ENCODE results near the gene KRT79. TPM values are rescaled to one million over a fixed set of nuclear protein-coding genes. Genes with fewer than 3 reads are reported as not detected.

Gene KRT79
- total RNA-seq, 4 donors from 2014 or later = 1.8 TPM; not detected in 3

DNA sequence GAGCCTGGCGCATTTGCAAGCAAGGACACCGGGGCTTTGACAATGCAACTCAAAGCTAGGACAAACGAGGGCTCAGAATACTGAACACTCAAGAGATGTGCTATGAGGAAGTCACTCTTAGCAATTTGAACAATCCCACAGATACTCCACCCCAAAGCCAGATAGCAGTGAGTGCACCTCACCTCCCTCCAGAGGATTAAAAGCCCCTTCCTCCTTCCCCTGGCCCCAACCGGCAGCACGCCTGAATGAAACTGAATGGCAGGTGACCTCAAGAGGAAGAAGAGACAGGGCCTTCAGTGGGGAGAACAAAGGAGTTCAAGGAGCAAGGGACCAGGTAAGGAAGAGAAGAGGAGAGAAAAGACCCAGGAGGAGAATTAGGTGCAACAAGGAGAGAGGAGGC, 16.6 kb upstream of the KRT79 start:
- Histone ChIP-seq H3K4me3 (no peak overlapping the region), H3K9me3 (no peaks in the 10 kb centered on the region), H3K4me1 (peaks cover 3 to 47% (median 7%) of the 10 kb centered on the region in 3 donors), H3K27ac (peak overlapping the region in 3 of 4 donors; percentile 7 to 83 (median 45)), H3K36me3 (no peaks in the 10 kb centered on the region), H3K27me3 (peaks cover 0 to 5% (median 0%) of the 10 kb centered on the region in 4 donors)
- 73% methylated on average over 4 of the region's 5 CpGs; no CpG with 5 or more reads in 1 of the 2 donors for WGBS, 2 donors
- TF ChIP-seq, protein P1, sequence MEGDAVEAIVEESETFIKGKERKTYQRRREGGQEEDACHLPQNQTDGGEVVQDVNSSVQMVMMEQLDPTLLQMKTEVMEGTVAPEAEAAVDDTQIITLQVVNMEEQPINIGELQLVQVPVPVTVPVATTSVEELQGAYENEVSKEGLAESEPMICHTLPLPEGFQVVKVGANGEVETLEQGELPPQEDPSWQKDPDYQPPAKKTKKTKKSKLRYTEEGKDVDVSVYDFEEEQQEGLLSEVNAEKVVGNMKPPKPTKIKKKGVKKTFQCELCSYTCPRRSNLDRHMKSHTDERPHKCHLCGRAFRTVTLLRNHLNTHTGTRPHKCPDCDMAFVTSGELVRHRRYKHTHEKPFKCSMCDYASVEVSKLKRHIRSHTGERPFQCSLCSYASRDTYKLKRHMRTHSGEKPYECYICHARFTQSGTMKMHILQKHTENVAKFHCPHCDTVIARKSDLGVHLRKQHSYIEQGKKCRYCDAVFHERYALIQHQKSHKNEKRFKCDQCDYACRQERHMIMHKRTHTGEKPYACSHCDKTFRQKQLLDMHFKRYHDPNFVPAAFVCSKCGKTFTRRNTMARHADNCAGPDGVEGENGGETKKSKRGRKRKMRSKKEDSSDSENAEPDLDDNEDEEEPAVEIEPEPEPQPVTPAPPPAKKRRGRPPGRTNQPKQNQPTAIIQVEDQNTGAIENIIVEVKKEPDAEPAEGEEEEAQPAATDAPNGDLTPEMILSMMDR (IDR thresholded peaks at IDR 0.05) = no peak
- TF ChIP-seq POLR2A (IDR thresholded peaks at IDR 0.05) = no peak
- DNase-seq = no peak
- intact Hi-C loops (cut with DNase I) = no loop called here

DNA sequence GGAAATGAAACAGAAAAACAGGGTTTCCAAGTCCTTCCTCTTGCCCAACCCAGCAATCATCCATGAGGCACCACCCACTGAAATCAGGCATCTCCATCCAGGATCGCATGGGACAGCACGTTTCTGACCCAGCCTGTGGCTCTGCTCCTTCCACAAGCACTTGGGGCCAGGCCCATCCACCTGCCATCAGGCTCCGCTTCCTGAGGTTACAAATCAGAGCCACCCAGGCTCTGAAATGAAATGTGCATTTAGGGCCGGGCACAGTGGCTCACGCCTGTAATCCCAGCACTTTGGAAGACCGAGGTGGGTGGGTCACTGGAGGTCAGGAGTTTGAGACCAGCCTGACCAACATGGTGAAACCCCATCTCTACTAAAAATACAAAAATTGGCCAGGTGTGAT, 15.4 kb upstream of the KRT79 start:
- H3K27me3 ChIP-seq = peaks cover 0 to 5% (median 0%) of the 10 kb centered on the region in 4 donors
- H3K36me3 ChIP-seq = no peaks in the 10 kb centered on the region
- WGBS, 2 donors = 58 to 60% methylated on average over 2 to 3 of the region's 6 CpGs
- H3K4me3 ChIP-seq = no peak overlapping the region
- DNase-seq = no peak
- peaks cover 3 to 47% (median 7%) of the 10 kb centered on the region in 3 donors for H3K4me1 ChIP-seq
- intact Hi-C loops (cut with DNase I) = no loop called here
- peak overlapping the region in 3 of 4 donors; percentile 72 to 83 (median 74) for H3K27ac ChIP-seq
- H3K9me3 ChIP-seq = no peaks in the 10 kb centered on the region
- TF ChIP-seq, protein P1 (IDR thresholded peaks at IDR 0.05) = no peak
- TF ChIP-seq POLR2A (IDR thresholded peaks at IDR 0.05) = no peak

DNA sequence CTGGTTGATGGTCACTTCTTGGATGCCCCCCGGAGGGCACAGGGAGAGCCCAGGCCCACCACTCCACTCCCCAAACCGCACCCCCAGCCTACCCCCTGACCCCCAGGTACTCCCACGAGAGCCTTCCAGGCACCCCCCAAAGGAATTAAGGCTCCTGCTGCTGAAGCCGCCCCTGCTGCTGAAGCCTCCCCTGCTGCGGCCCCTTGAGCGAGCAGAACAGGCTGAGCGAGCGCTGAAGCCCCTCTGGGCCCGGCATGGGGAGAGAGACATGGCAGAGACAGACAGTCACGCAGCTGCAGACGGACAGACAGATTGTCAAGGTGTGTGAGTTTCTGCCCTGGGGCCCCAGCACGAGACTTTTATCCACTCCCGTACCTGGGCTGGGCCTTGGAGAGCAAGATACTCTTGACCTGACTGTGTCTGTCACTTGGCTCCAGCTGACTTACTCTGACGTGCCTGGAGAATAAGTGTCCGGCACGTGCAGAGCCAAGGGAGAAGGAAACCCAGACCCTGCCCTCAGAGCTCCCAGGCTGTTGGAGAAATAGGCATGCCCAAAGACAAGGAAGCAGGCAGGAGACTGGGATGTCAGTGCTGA, 14.6 kb upstream of the KRT79 start, which contains the start of gene KRT78:
Gene KRT78, minus strand, starts transcription at position 334 of the 595 bp plus-strand sequence. Its CDS starts 64 bp downstream, at position 270.
- no peaks in the 10 kb centered on the region for H3K36me3 ChIP-seq
- H3K4me3 ChIP-seq = peak within 1 kb of the TSS in 2 of 4 donors; percentile 23 to 29
- WGBS, 2 donors = 44 to 75% methylated on average over 3 to 6 of the region's 16 CpGs
- no peaks in the 10 kb centered on the region for H3K9me3 ChIP-seq
- peaks cover 0 to 5% (median 0%) of the 10 kb centered on the region in 4 donors for H3K27me3 ChIP-seq
- intact Hi-C loops (cut with DNase I) = no loop called here
- no peak for DNase-seq
- TF ChIP-seq, protein P1 (IDR thresholded peaks at IDR 0.05) = no peak
- TF ChIP-seq POLR2A (IDR thresholded peaks at IDR 0.05) = no peak
- H3K27ac ChIP-seq = peak within 1 kb of the TSS; percentile 49 to 83 (median 73)
- H3K4me1 ChIP-seq = peaks cover 3 to 47% (median 7%) of the 10 kb centered on the region in 3 donors

DNA sequence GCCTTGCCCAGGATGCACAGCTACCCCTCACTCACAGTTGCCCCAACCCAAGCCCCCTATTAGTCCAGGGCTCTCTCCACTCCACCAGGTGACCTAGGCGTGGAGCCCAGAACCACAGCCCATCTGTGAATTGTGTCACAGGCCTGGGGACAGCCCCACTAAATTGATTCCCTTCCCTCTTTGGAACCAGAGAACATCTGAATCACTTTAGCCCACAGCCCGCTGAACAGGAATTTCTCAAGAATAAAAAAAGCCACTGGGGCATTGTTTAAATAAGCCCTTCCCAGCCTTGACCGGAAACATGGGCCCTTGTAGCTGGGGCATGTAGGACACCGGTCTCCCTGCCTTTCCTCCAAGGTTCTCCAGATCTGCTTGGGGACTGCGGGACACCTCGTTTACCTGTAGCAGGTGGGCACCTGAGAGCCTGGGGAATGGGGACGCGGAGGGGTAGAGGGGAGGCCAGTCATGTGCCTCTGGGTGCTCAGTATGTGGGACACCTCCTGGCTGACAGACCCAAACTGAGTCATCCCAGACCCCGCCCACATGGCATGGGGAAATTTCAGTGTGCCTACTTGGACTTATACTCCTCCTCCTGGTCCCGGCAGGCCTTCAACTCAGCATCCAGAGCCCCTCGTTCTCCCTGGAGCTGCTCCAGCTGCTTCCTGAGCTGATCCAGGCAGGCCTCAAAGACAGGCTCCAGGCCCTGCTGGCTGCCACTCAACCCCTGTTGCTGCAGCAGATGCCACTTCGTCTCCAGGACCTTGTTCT, 13.4 kb upstream of the KRT79 start:
- Histone ChIP-seq H3K4me1 (peaks cover 3 to 40% (median 7%) of the 10 kb centered on the region in 3 donors), H3K4me3 (peak overlapping the region in 2 of 4 donors; percentile 23 to 29), H3K36me3 (no peaks in the 10 kb centered on the region), H3K27me3 (peaks cover 0 to 5% (median 0%) of the 10 kb centered on the region in 4 donors), H3K27ac (peak overlapping the region; percentile 49 to 83 (median 73)), H3K9me3 (no peaks in the 10 kb centered on the region)
- intact Hi-C loops (cut with DNase I) = no loop called here
- 57 to 65% methylated on average over 5 to 8 of the region's 12 CpGs for WGBS, 2 donors
- TF ChIP-seq, protein P1 (IDR thresholded peaks at IDR 0.05) = no peak
- TF ChIP-seq POLR2A (IDR thresholded peaks at IDR 0.05) = no peak
- no peak for DNase-seq
